Upper lobe of left lung (tissue), 6 donors: Measurements from ENCODE around the gene AAK1. TPM values are rescaled to one million over a fixed set of nuclear protein-coding genes. Genes with fewer than 3 reads are reported as not detected.

Experiments
- ATAC-seq, 2 donors: fragments of 200-7000 bp; cut with Tn5 transposase; one replicate each; pipeline ENCODE4 v1.9.1; 2022; ENCODE audit warnings: mild to moderate bottlenecking in 2 of 2, moderate library complexity in 2 of 2; ENCODE audit not compliant: low FRiP score in 2 of 2
- DNase-seq, 2 donors: peaks; one replicate each; pipeline ENCODE4 v3.0.0-alpha.2; 2019 to 2020
- H3K27ac ChIP-seq, 4 donors: fragments of 200-600 bp; sonication (generic); one replicate each; pipeline ENCODE4 v1.5.1; 2016 to 2019
- H3K27me3 ChIP-seq, 4 donors: fragments of 200-600 bp; sonication (generic); one replicate each; pipeline ENCODE4 v1.5.1; 2017 to 2019
- H3K36me3 ChIP-seq, 4 donors: fragments of 200-600 bp; sonication (generic); one replicate each; pipeline ENCODE4 v1.5.1; 2016 to 2019
- H3K4me1 ChIP-seq, 4 donors: fragments of 200-600 bp; sonication (generic); one replicate each; pipeline ENCODE4 v1.5.1; 2018 to 2019
- H3K4me3 ChIP-seq, 4 donors: fragments of 200-600 bp; sonication (generic); one replicate each; pipeline ENCODE4 v1.5.1; 2017 to 2019; ENCODE audit warnings: mild to moderate bottlenecking in 2 of 4, moderate library complexity in 1 of 4
- H3K9me3 ChIP-seq, 4 donors: fragments of 200-600 bp; sonication (generic); one replicate each; pipeline ENCODE4 v1.5.1; 2018 to 2019
- EP300 ChIP-seq, 4 donors: sonication (generic); formaldehyde crosslinking; IDR thresholded peaks; one replicate each; pipeline ENCODE4 v1.5.1; 2017; ENCODE audit warnings: antibody characterized with exemption in 4 of 4, control low read depth in 2 of 4
- POLR2A ChIP-seq, 4 donors: fragments of 450-650 bp; IDR thresholded peaks; one replicate each; pipeline ENCODE4 v1.5.1; 2016 to 2017; ENCODE audit warnings: antibody characterized with exemption in 4 of 4, mild to moderate bottlenecking in 2 of 4
- POLR2AphosphoS5 ChIP-seq, 2 donors: sonication (generic); formaldehyde crosslinking; IDR thresholded peaks; one replicate each; pipeline ENCODE4 v1.5.1; 2017; ENCODE audit warnings: antibody characterized with exemption in 2 of 2
- WGBS, 2 donors: methylation state at CpG; one replicate each; pipeline ENCODE4 v1.1.5; 2017 to 2018; 5-methylcytosine and 5-hydroxymethylcytosine counted together
- total RNA-seq, 6 donors: library from RNA; depleted of rRNA in 4 of 6; stranded (reverse); fragments of >200 nt in 4 of 6; gene quantifications; one replicate each; pipeline versions ENCODE4 v1.1.0 to v1.2.1, GENCODE V29; 2016 to 2021
- TF ChIP-seq, protein P1 (sequence below), 6 experiments: fragments of 450-650 bp in 4 of 6; fragments of 200-600 bp in 2 of 6; sonication (generic) in 2 of 6; IDR thresholded peaks; one replicate each; pipeline ENCODE4 v1.5.1; 2016 to 2019; ENCODE audit warnings: antibody characterized with exemption in 6 of 6
- donor health status: DM: no; HTN: no; CAD: no; lungs with moderate emphysema.
- donor health status: DM: no; HTN: yes; CAD: no; lungs with severe emphysema.

Gene AAK1
- total RNA-seq, 6 donors from 2014 or later: 45.1 to 105 (median 58.8) TPM

DNA sequence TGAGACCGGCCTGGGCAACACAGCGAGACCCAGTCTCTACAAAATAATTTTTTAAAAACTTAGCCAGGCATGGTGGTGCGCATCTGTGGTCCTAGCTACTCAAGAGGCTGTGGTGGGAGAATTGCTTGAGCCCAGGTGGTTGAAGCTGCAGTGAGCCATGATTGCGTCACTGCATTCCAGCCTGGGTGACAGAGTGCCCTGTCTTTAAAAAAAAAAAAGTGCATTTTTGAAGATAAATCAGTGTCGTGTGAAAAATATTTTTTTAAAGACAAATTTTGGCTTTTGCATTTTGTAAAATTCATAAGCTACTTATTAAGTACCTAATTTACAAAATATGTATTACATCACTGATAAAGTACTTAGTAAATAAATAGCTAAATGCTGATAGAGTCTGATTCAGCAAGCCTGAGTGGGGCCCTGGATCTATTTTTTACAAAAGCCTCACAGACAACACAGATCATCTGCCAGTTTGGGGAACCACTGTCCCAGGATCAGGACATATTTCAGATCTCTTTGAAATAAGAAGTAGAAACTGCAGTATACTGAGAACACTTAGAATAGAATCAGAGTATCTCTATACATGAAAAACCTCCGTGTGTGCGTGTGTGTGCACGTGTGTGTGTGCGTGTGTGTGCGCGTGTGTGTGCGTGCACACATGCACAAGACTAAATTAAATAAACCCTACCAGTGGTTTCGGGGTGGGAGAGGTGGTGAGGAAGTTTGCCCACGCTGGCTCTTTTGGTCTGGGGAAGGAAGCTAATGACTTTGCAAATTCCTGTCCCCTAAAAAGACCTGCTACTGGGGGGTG lies 61.6 kb downstream of the AAK1 start:
- TF ChIP-seq, protein P1, sequence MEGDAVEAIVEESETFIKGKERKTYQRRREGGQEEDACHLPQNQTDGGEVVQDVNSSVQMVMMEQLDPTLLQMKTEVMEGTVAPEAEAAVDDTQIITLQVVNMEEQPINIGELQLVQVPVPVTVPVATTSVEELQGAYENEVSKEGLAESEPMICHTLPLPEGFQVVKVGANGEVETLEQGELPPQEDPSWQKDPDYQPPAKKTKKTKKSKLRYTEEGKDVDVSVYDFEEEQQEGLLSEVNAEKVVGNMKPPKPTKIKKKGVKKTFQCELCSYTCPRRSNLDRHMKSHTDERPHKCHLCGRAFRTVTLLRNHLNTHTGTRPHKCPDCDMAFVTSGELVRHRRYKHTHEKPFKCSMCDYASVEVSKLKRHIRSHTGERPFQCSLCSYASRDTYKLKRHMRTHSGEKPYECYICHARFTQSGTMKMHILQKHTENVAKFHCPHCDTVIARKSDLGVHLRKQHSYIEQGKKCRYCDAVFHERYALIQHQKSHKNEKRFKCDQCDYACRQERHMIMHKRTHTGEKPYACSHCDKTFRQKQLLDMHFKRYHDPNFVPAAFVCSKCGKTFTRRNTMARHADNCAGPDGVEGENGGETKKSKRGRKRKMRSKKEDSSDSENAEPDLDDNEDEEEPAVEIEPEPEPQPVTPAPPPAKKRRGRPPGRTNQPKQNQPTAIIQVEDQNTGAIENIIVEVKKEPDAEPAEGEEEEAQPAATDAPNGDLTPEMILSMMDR (IDR thresholded peaks at IDR 0.05): no peak
- TF ChIP-seq EP300 (IDR thresholded peaks at IDR 0.05) (no peak), POLR2AphosphoS5 (IDR thresholded peaks at IDR 0.05) (no peak), POLR2A (IDR thresholded peaks at IDR 0.05) (no peak)
- H3K27me3 ChIP-seq: no peaks in the 10 kb centered on the region
- no peaks in the 10 kb centered on the region for H3K9me3 ChIP-seq
- WGBS, 2 donors: 47 to 53% methylated on average over 14 of the region's 14 CpGs
- H3K27ac ChIP-seq: peak overlapping the region in 2 of 4 donors; percentile 20 to 21
- H3K36me3 ChIP-seq: no peaks in the 10 kb centered on the region
- H3K4me1 ChIP-seq: peaks cover 21 to 53% (median 40%) of the 10 kb centered on the region in 4 donors
- no peak overlapping the region for H3K4me3 ChIP-seq
- DNase-seq (peak; percentile 9 to 53), ATAC-seq (peak in 1 of 2 donors; percentile 49)

GRCh38 chr2:69580486-69580885 lies 63.1 kb downstream of the AAK1 start:
- no peak overlapping the region for H3K27ac ChIP-seq
- WGBS, 2 donors: 72 to 84% methylated on average over 4 of the region's 4 CpGs
- no peaks in the 10 kb centered on the region for H3K27me3 ChIP-seq
- peaks cover 26 to 56% (median 46%) of the 10 kb centered on the region in 4 donors for H3K4me1 ChIP-seq
- no peaks in the 10 kb centered on the region for H3K36me3 ChIP-seq
- ATAC-seq (no peak), DNase-seq (no peak)
- H3K4me3 ChIP-seq: no peak overlapping the region
- no peaks in the 10 kb centered on the region for H3K9me3 ChIP-seq
- TF ChIP-seq EP300 (IDR thresholded peaks at IDR 0.05): no peak
- TF ChIP-seq, protein P1 (IDR thresholded peaks at IDR 0.05): no peak
- no peak for TF ChIP-seq POLR2A (IDR thresholded peaks at IDR 0.05)
- no peak for TF ChIP-seq POLR2AphosphoS5 (IDR thresholded peaks at IDR 0.05)

DNA sequence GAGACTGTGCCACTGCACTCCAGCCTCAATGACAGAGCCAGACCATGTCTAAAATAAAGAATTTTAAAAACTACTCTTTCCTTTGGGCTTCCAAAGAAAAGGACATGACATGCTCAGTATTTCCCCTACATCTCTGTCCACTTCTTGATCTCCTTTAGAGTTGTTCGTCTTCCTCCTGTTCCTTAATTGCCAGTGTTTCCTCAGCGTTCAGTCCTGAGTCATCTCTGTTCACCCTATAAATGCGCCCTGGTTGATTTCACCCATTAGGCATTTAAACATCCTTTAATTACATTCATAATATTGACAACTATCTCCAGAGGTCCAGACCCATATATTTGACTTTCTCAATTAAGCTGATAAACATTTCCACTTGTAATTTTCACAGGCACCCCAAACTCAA lies 64.0 kb downstream of the AAK1 start:
- Histone ChIP-seq H3K4me3 (no peak overlapping the region), H3K27me3 (no peaks in the 10 kb centered on the region), H3K36me3 (no peaks in the 10 kb centered on the region), H3K27ac (no peak overlapping the region), H3K9me3 (no peaks in the 10 kb centered on the region), H3K4me1 (peaks cover 26 to 56% (median 45%) of the 10 kb centered on the region in 4 donors)
- DNase-seq: no peak
- ATAC-seq: no peak
- 80 to 83% methylated on average over 3 of the region's 3 CpGs for WGBS, 2 donors
- no peak for TF ChIP-seq EP300 (IDR thresholded peaks at IDR 0.05)
- no peak for TF ChIP-seq POLR2AphosphoS5 (IDR thresholded peaks at IDR 0.05)
- TF ChIP-seq POLR2A (IDR thresholded peaks at IDR 0.05): no peak

DNA sequence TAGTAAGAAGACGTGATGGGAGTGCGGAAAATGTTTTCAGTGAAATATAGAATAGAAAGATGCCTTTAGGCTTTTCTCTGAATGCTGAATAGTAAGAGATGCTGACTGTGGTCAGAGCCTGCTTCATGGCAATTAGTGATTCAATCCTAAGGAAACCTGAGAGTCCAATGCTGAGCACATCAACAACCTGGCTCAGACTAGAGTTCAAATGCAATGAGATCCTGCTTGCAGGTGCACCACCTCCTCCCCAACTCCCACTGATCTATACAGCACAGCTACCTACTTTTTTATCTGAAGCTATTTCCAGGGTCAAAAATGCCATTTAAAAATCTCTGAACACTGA lies 65.4 kb downstream of the AAK1 start:
- TF ChIP-seq POLR2AphosphoS5 (IDR thresholded peaks at IDR 0.05) (no peak), POLR2A (IDR thresholded peaks at IDR 0.05) (no peak), EP300 (IDR thresholded peaks at IDR 0.05) (no peak)
- TF ChIP-seq, protein P1 (IDR thresholded peaks at IDR 0.05): no peak
- peaks cover 31 to 50% (median 40%) of the 10 kb centered on the region in 4 donors for H3K4me1 ChIP-seq
- DNase-seq (no peak), ATAC-seq (no peak)
- WGBS, 2 donors: 92 to 95% methylated on average over 2 of the region's 2 CpGs
- no peaks in the 10 kb centered on the region for H3K27me3 ChIP-seq
- H3K36me3 ChIP-seq: no peaks in the 10 kb centered on the region
- no peak overlapping the region for H3K27ac ChIP-seq
- no peak overlapping the region for H3K4me3 ChIP-seq
- no peaks in the 10 kb centered on the region for H3K9me3 ChIP-seq

GRCh38 chr2:69577467-69578197 lies 65.9 kb downstream of the AAK1 start:
- ATAC-seq: no peak
- Histone ChIP-seq H3K27ac (peak overlapping the region in 2 of 4 donors; percentile 14 to 40), H3K9me3 (no peaks in the 10 kb centered on the region), H3K27me3 (no peaks in the 10 kb centered on the region), H3K36me3 (no peaks in the 10 kb centered on the region), H3K4me1 (peaks cover 29 to 50% (median 39%) of the 10 kb centered on the region in 4 donors), H3K4me3 (no peak overlapping the region)
- no peak for DNase-seq
- no peak for TF ChIP-seq POLR2AphosphoS5 (IDR thresholded peaks at IDR 0.05)
- TF ChIP-seq, protein P1 (IDR thresholded peaks at IDR 0.05): no peak
- TF ChIP-seq POLR2A (IDR thresholded peaks at IDR 0.05): no peak
- no peak for TF ChIP-seq EP300 (IDR thresholded peaks at IDR 0.05)
- 63 to 78% methylated on average over 5 of the region's 5 CpGs for WGBS, 2 donors
